ENCODE measurements around the gene FCGR3A. TPM values are rescaled to one million over a fixed set of nuclear protein-coding genes. Genes with fewer than 3 reads are reported as not detected.

FCGR3A gene
- total and polyA plus RNA-seq, 4 donors: 27.1 to 211 (median 71.4) TPM

- Histone ChIP-seq H3K9ac (ENCODE audit: insufficient read depth in 1 of 2, low read length in 2 of 2) (no peak overlapping the region), H3K4me1 (ENCODE audit: control insufficient read depth in 5 of 5, insufficient read depth in 5 of 5, low read length in 5 of 5) (peaks cover 0 to 14% (median 5%) of the 10 kb centered on the region in 5 donors), H3K36me3 (ENCODE audit: control insufficient read depth in 4 of 4, insufficient read depth in 4 of 4, low read length in 4 of 4) (no peaks in the 10 kb centered on the region), H3K9me3 (ENCODE audit: control insufficient read depth in 4 of 4, insufficient read depth in 3 of 4, low read length in 3 of 4) (no peaks in the 10 kb centered on the region), H3K4me3 (no peak overlapping the region), H3K27me3 (ENCODE audit: control insufficient read depth in 3 of 3, insufficient read depth in 3 of 3, low read length in 2 of 3) (peaks cover 0 to 10% (median 6%) of the 10 kb centered on the region in 3 donors), H3K27ac (ENCODE audit: low read depth in 1 of 2, low read length in 1 of 2) (no peak overlapping the region)
- ATAC-seq (ENCODE audit: insufficient read depth, low FRiP score) (no peak), DNase-seq (no peak)
- WGBS, 2 donors: 52 to 100% methylated on average over 1 of the region's 1 CpG
- TF ChIP-seq CTCF (IDR thresholded peaks at IDR 0.05; ENCODE audit: control extremely low read depth, extremely low read depth): no peak
Measured at GRCh38 chr1:161502641-161503393, 46.8 kb downstream of the FCGR3A start.

GRCh38 chr1:161502181-161502580 lies 47.4 kb downstream of the FCGR3A start:
- Histone ChIP-seq H3K36me3 (ENCODE audit: control insufficient read depth in 4 of 4, insufficient read depth in 4 of 4, low read length in 4 of 4) (no peaks in the 10 kb centered on the region), H3K27ac (ENCODE audit: low read depth in 1 of 2, low read length in 1 of 2) (no peak overlapping the region), H3K27me3 (ENCODE audit: control insufficient read depth in 3 of 3, insufficient read depth in 3 of 3, low read length in 2 of 3) (peaks cover 0 to 10% (median 6%) of the 10 kb centered on the region in 3 donors), H3K9ac (ENCODE audit: insufficient read depth in 1 of 2, low read length in 2 of 2) (no peak overlapping the region), H3K9me3 (ENCODE audit: control insufficient read depth in 4 of 4, insufficient read depth in 3 of 4, low read length in 3 of 4) (no peaks in the 10 kb centered on the region), H3K4me1 (ENCODE audit: control insufficient read depth in 5 of 5, insufficient read depth in 5 of 5, low read length in 5 of 5) (peaks cover 0 to 12% (median 5%) of the 10 kb centered on the region in 5 donors), H3K4me3 (no peak overlapping the region)
- no peak for DNase-seq
- WGBS, 2 donors: 77 to 89% methylated on average over 4 of the region's 4 CpGs
- no peak for ATAC-seq (ENCODE audit: insufficient read depth, low FRiP score)
- TF ChIP-seq CTCF (IDR thresholded peaks at IDR 0.05; ENCODE audit: control extremely low read depth, extremely low read depth): no peak

GRCh38 chr1:161501234-161501633 lies 48.4 kb downstream of the FCGR3A start:
- no peak for DNase-seq
- no peak for TF ChIP-seq CTCF (IDR thresholded peaks at IDR 0.05; ENCODE audit: control extremely low read depth, extremely low read depth)
- Histone ChIP-seq H3K4me1 (ENCODE audit: control insufficient read depth in 5 of 5, insufficient read depth in 5 of 5, low read length in 5 of 5) (peaks cover 0 to 10% (median 0%) of the 10 kb centered on the region in 5 donors), H3K36me3 (ENCODE audit: control insufficient read depth in 4 of 4, insufficient read depth in 4 of 4, low read length in 4 of 4) (no peaks in the 10 kb centered on the region), H3K4me3 (no peak overlapping the region), H3K9ac (ENCODE audit: insufficient read depth in 1 of 2, low read length in 2 of 2) (no peak overlapping the region), H3K27me3 (ENCODE audit: control insufficient read depth in 3 of 3, insufficient read depth in 3 of 3, low read length in 2 of 3) (peaks cover 0 to 10% (median 6%) of the 10 kb centered on the region in 3 donors), H3K9me3 (ENCODE audit: control insufficient read depth in 4 of 4, insufficient read depth in 3 of 4, low read length in 3 of 4) (no peaks in the 10 kb centered on the region), H3K27ac (ENCODE audit: low read depth in 1 of 2, low read length in 1 of 2) (no peak overlapping the region)
- WGBS, 2 donors: 74 to 76% methylated on average over 1 of the region's 1 CpG
- ATAC-seq (ENCODE audit: insufficient read depth, low FRiP score): no peak

Measured in lung (tissue), 12 donors.